ENCODE results near the gene TLE3. TPM values are rescaled to one million over a fixed set of nuclear protein-coding genes. Genes with fewer than 3 reads are reported as not detected.

Gene TLE3
- total RNA-seq, 1 donor from 2014 or later: 45.4 TPM

GRCh38 chr15:70101459-70102113 is 3.9 kb upstream of the TLE3 start:
- FAIRE-seq (no peak), DNase-seq (ENCODE audit: low read depth) (peak; percentile 93)
- Mint-ChIP-seq H3K9me3 (ENCODE audit: unreplicated experiment) (peaks cover 3% of the 10 kb centered on the region), H3K27ac (ENCODE audit: unreplicated experiment) (peak overlapping the region; percentile 62), H3K27me3 (ENCODE audit: low read depth, unreplicated experiment) (peaks cover 44% of the 10 kb centered on the region), H3K36me3 (ENCODE audit: low read depth, unreplicated experiment) (peaks cover 2% of the 10 kb centered on the region), H3K4me3 (ENCODE audit: unreplicated experiment) (peak overlapping the region; percentile 66), H3K4me1 (ENCODE audit: low read depth, unreplicated experiment) (peaks cover 13% of the 10 kb centered on the region)
- Histone ChIP-seq H3K79me2 (ENCODE audit: insufficient read depth, low read length) (peaks cover 10% of the 10 kb centered on the region), H3K27ac (ENCODE audit: low read depth, low read length) (no peak overlapping the region), H3K9me3 (ENCODE audit: insufficient read depth, low read depth, low read length) (no peaks in the 10 kb centered on the region), H3K9ac (ENCODE audit: low read length) (no peak overlapping the region), H3K4me3 (ENCODE audit: insufficient read depth, low read depth, low read length) (no peak overlapping the region), H3K27me3 (ENCODE audit: insufficient read depth, low read length) (peaks cover 12% of the 10 kb centered on the region), H3K36me3 (ENCODE audit: insufficient read depth, low read length) (no peaks in the 10 kb centered on the region), H3K4me2 (ENCODE audit: low read length) (peak overlapping the region; percentile 91), H3K4me1 (ENCODE audit: insufficient read depth, low read length) (peaks cover 27% of the 10 kb centered on the region), H2AFZ (ENCODE audit: low read depth, low read length) (no peak overlapping the region), H4K20me1 (ENCODE audit: insufficient read depth, low read length) (no peaks in the 10 kb centered on the region)
- TF ChIP-seq EZH2 (IDR thresholded peaks at IDR 0.05; ENCODE audit: insufficient read depth, low read length): no peak
- TF ChIP-seq CTCF (IDR thresholded peaks at IDR 0.05; ENCODE audit: insufficient read depth, low read depth, low read length): no peak

GRCh38 chr15:70100474-70101341 is 3.0 kb upstream of the TLE3 start:
- Histone ChIP-seq H3K27me3 (ENCODE audit: insufficient read depth, low read length) (peaks cover 12% of the 10 kb centered on the region), H4K20me1 (ENCODE audit: insufficient read depth, low read length) (peaks cover 6% of the 10 kb centered on the region), H3K36me3 (ENCODE audit: insufficient read depth, low read length) (no peaks in the 10 kb centered on the region), H3K9me3 (ENCODE audit: insufficient read depth, low read depth, low read length) (no peaks in the 10 kb centered on the region), H3K4me2 (ENCODE audit: low read length) (peak overlapping the region; percentile 91), H2AFZ (ENCODE audit: low read depth, low read length) (peak overlapping the region; percentile 47), H3K4me1 (ENCODE audit: insufficient read depth, low read length) (peaks cover 27% of the 10 kb centered on the region), H3K79me2 (ENCODE audit: insufficient read depth, low read length) (peaks cover 18% of the 10 kb centered on the region), H3K27ac (ENCODE audit: low read depth, low read length) (no peak overlapping the region), H3K4me3 (ENCODE audit: insufficient read depth, low read depth, low read length) (peak overlapping the region; percentile 15), H3K9ac (ENCODE audit: low read length) (peak overlapping the region; percentile 28)
- FAIRE-seq (no peak), DNase-seq (ENCODE audit: low read depth) (peak; percentile 69)
- Mint-ChIP-seq H3K27me3 (ENCODE audit: low read depth, unreplicated experiment) (peaks cover 35% of the 10 kb centered on the region), H3K4me3 (ENCODE audit: unreplicated experiment) (peak overlapping the region; percentile 66), H3K9me3 (ENCODE audit: unreplicated experiment) (peaks cover 3% of the 10 kb centered on the region), H3K36me3 (ENCODE audit: low read depth, unreplicated experiment) (peaks cover 2% of the 10 kb centered on the region), H3K4me1 (ENCODE audit: low read depth, unreplicated experiment) (peaks cover 13% of the 10 kb centered on the region), H3K27ac (ENCODE audit: unreplicated experiment) (peak overlapping the region; percentile 62)
- no peak for TF ChIP-seq CTCF (IDR thresholded peaks at IDR 0.05; ENCODE audit: insufficient read depth, low read depth, low read length)
- no peak for TF ChIP-seq EZH2 (IDR thresholded peaks at IDR 0.05; ENCODE audit: insufficient read depth, low read length)

Measured in astrocyte (in vitro differentiated cells and primary cell).